Erythroblast (primary cell): ENCODE data around the gene AFF4.

Experiments
- GATA1 ChIP-seq: IDR thresholded peaks from 2 replicates; pipeline ENCODE4 v1.6.1; 2011; ENCODE audit warnings: low read depth, mild to moderate bottlenecking, control low read depth, low read length, moderate library complexity
- POLR2A ChIP-seq: IDR thresholded peaks from 2 replicates; pipeline ENCODE4 v1.6.1; 2011; ENCODE audit warnings: mild to moderate bottlenecking, low read length

DNA sequence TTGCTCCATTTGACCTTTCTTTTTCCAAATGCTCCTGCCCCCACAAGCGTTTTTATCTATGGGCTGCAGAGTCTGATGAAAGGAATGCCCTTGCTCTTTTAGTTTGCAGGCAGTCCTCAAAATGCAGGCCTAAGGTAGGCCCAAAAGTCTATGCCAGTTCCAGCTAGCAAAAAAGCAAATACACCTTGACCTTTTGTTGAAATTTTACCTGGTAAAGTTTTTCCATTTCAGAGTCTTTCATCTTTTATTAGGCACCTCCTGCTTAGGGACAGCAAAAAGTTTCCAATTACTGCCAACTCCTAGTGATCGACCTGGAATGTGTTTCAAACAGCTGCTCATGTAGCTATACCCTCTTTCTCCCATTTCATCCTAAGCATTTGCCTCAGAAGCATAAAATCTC, 92.6 kb downstream of the AFF4 start:
- TF ChIP-seq POLR2A: no peak
- TF ChIP-seq GATA1: no peak
